Large intestine (tissue), 3 donors: ENCODE results near the gene TWSG1. TPM values are rescaled to one million over a fixed set of nuclear protein-coding genes. Genes with fewer than 3 reads are reported as not detected.
A peak's percentile ranks its signal among the peaks of the same experiment; 100 is the strongest.
"Not testable (repeated sequence)": the region's sequence is repeated elsewhere in the genome, so short reads cannot be mapped to it uniquely, and the experiment has no call there.

Experiments used
- DNase-seq, 2 donors: peaks; one replicate each; pipeline versions ENCODE4 v3.0.0 to v3.0.0-alpha.2; 2013
- H3K27ac ChIP-seq: one replicate; pipeline ENCODE4 v1.5.1; 2013; ENCODE audit warnings: low read length
- H3K27me3 ChIP-seq: 2 replicates; pipeline ENCODE4 v1.6.1; 2013; ENCODE audit warnings: low read length; ENCODE audit not compliant: control insufficient read depth, insufficient read depth
- H3K36me3 ChIP-seq: 2 replicates; pipeline ENCODE4 v1.6.1; 2013; ENCODE audit warnings: low read length; ENCODE audit not compliant: control insufficient read depth, insufficient read depth
- H3K4me1 ChIP-seq: one replicate; pipeline ENCODE4 v1.6.1; 2013; ENCODE audit warnings: low read length; ENCODE audit not compliant: control insufficient read depth, insufficient read depth
- H3K4me3 ChIP-seq: one replicate; pipeline ENCODE4 v1.5.1; 2013; ENCODE audit warnings: low read length
- H3K9me3 ChIP-seq: one replicate; pipeline ENCODE4 v1.6.1; 2013; ENCODE audit warnings: mild to moderate bottlenecking, low read depth, low read length, moderate library complexity; ENCODE audit not compliant: control insufficient read depth
- WGBS: methylation state at CpG from one replicate; pipeline ENCODE4 v1.1.5; 2013; ENCODE audit warnings: low lambda C conversion rate; ENCODE audit not compliant: insufficient coverage; 5-methylcytosine and 5-hydroxymethylcytosine counted together
- polyA plus RNA-seq: library from polyadenylated mRNA; unstranded; fragments of 120-200 nt; gene quantifications from one replicate; pipeline ENCODE4 v1.2.1, GENCODE V29; 2013

TWSG1 gene
- polyA plus RNA-seq, 1 donor: 28.9 TPM

GRCh38 chr18:9353596-9353995 is 19.0 kb downstream of the TWSG1 start:
- H3K36me3 ChIP-seq: no peaks in the 10 kb centered on the region
- H3K9me3 ChIP-seq: no peaks in the 10 kb centered on the region
- no peaks in the 10 kb centered on the region for H3K27me3 ChIP-seq
- no peak overlapping the region for H3K4me3 ChIP-seq
- H3K4me1 ChIP-seq: no peaks in the 10 kb centered on the region
- no CpG with 5 or more reads among the region's 2 CpGs for WGBS
- H3K27ac ChIP-seq: no peak overlapping the region
- no peak for DNase-seq

DNA sequence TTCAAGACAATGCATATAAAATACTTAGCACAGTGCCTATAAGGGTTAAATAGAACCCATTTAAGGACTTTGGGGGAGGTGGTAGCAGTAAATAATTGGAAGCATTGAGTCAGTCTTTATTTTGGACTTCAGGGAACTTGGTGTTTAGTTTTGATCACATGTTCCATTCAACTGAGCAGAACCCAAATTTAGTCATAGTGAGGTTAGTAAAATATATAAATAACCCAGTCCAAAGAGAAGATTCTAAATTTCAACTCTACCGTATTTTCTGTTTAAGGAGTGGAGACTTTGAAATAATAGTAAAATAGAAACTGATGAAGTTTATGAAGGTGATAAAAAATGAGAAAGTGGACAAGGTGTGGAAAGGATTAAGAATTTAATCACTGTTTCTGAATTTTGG is 19.7 kb downstream of the TWSG1 start:
- H3K9me3 ChIP-seq: no peaks in the 10 kb centered on the region
- no peaks in the 10 kb centered on the region for H3K4me1 ChIP-seq
- WGBS: 100% methylated on average over 1 of the region's 1 CpG
- no peak overlapping the region for H3K4me3 ChIP-seq
- no peaks in the 10 kb centered on the region for H3K36me3 ChIP-seq
- H3K27ac ChIP-seq: no peak overlapping the region
- no peak for DNase-seq
- no peaks in the 10 kb centered on the region for H3K27me3 ChIP-seq

DNA sequence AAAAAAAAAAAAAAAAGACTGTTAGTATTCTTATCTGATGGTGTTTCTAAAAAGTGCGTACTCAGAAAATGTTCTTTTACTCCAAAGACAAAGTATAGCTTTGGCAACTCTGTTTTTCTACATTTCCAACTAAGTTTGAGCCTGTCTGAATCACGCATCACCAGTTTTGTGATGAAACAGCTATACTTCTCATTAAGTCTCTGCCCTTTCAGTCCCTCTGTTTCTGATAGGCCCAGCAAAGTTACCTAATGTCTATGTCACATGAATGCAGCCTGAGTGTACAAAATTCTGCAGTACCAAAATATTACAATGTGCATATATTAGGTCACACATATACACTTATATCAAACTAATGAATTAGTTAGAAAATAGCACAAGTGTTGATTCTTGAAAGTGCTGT is 22.4 kb downstream of the TWSG1 start:
- no peaks in the 10 kb centered on the region for H3K27me3 ChIP-seq
- no peaks in the 10 kb centered on the region for H3K4me1 ChIP-seq
- no peaks in the 10 kb centered on the region for H3K9me3 ChIP-seq
- H3K27ac ChIP-seq: no peak overlapping the region
- WGBS: 100% methylated on average over 1 of the region's 2 CpGs
- H3K36me3 ChIP-seq: no peaks in the 10 kb centered on the region
- no peak for DNase-seq
- no peak overlapping the region for H3K4me3 ChIP-seq

DNA sequence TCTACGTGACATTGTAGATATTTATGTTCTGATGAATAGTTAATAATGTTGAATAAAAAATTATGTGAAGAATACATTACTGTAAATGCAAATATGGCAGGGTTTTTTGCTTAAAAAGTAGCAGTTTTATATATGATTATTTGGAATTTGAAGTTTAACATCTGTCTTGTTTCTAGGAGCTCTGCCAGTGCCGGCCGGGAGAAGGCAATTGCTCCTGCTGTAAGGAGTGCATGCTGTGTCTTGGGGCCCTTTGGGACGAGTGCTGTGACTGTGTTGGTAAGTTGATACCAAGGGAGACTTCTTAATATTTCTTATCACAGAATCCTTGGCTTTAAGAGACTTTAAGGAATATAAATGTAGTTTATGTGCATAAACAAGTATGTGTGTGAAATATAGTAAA is 25.2 kb downstream of the TWSG1 start:
- DNase-seq: no peak

DNA sequence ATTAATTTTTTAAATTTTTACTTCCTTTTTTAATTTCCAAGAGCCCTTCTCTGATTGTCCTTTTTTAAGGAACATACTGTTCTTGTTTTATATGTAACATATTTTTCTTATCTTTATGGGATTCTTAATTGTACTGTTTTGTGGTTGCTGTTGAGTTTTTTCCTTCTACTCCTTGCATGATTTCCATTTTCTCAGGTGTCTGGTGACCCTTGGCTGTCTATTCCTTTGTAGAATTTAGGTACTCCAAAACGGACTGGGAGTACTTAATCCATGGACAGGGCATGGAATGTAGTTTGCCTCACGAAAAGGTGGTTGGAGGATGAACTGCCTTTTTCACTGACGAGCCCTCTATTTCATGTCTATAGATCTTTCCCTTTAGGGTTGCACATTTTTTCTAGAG is 26.6 kb downstream of the TWSG1 start:
- Histone ChIP-seq H3K27ac (no peak overlapping the region), H3K9me3 (no peaks in the 10 kb centered on the region), H3K4me3 (no peak overlapping the region), H3K27me3 (no peaks in the 10 kb centered on the region), H3K4me1 (no peaks in the 10 kb centered on the region), H3K36me3 (no peaks in the 10 kb centered on the region)
- DNase-seq: no peak
- no CpG with 5 or more reads among the region's 3 CpGs for WGBS

More for the DNA sequence above, 25.2 kb downstream of the TWSG1 start:
- WGBS: 100% methylated on average over 1 of the region's 4 CpGs
- H3K9me3 ChIP-seq: no peaks in the 10 kb centered on the region
- no peaks in the 10 kb centered on the region for H3K27me3 ChIP-seq
- no peak overlapping the region for H3K27ac ChIP-seq
- H3K4me3 ChIP-seq: no peak overlapping the region
- no peaks in the 10 kb centered on the region for H3K36me3 ChIP-seq
- no peaks in the 10 kb centered on the region for H3K4me1 ChIP-seq

DNA sequence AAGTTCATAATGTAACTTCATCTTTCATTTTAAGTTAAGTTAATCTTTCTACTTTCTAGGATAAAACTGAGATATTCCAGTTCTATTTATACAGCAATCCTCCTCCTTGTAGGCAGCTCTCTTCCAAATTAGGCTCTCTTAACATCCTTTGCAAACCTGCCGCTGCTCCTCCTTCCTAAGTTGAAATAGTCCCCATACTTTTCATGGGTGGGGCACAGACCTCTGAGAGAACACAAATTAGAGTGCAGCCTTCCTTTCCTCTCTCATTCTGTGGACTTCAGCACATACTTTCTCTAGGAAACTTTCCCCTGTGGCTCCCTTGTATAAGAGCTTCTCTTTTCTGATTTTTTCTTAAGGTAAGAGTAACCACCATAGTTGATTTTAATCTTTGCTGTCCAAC is 28.3 kb downstream of the TWSG1 start:
- 50% methylated on average over 1 of the region's 1 CpG for WGBS
- no peak overlapping the region for H3K4me3 ChIP-seq
- no peaks in the 10 kb centered on the region for H3K9me3 ChIP-seq
- H3K36me3 ChIP-seq: peaks cover 3% of the 10 kb centered on the region
- no peak overlapping the region for H3K27ac ChIP-seq
- peak in 1 of 2 donors; percentile 8 for DNase-seq
- no peaks in the 10 kb centered on the region for H3K27me3 ChIP-seq
- H3K4me1 ChIP-seq: no peaks in the 10 kb centered on the region

- WGBS: no CpG with 5 or more reads among the region's 8 CpGs
- Histone ChIP-seq H3K36me3 (peaks cover 3% of the 10 kb centered on the region), H3K27ac (no peak overlapping the region), H3K4me1 (no peaks in the 10 kb centered on the region), H3K27me3 (no peaks in the 10 kb centered on the region), H3K9me3 (no peaks in the 10 kb centered on the region), H3K4me3 (no peak overlapping the region)
- no peak for DNase-seq
Observed at GRCh38 chr18:9364242-9364641, 29.7 kb downstream of the TWSG1 start.

DNA sequence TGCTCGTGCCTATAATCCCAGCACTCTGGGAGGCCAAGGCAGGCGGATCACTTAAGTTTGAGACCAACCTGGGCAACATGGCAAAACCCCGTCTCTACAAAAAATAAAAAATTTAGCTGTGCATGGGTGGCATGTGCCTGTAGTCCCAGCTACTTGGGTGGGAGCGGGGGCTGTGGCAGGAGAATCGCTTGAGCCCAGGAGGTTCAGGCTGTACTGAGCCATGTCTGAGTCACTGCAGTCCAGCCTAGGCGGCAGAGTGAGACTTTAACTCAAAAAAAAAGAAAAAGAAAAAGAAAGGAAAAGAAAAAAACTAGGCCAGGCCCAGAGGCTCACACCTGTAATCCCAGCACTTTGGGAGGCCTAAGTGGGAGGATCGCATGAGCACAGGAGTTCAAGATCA is 30.8 kb downstream of the TWSG1 start:
- Histone ChIP-seq H3K4me1 (no peaks in the 10 kb centered on the region), H3K36me3 (peaks cover 3% of the 10 kb centered on the region), H3K27me3 (no peaks in the 10 kb centered on the region), H3K4me3 (no peak overlapping the region), H3K9me3 (no peaks in the 10 kb centered on the region), H3K27ac (no peak overlapping the region)
- WGBS: 100% methylated on average over 1 of the region's 7 CpGs
- no peak for DNase-seq

- Histone ChIP-seq H3K27me3 (no peaks in the 10 kb centered on the region), H3K9me3 (no peaks in the 10 kb centered on the region), H3K4me1 (no peaks in the 10 kb centered on the region), H3K27ac (no peak overlapping the region), H3K4me3 (no peak overlapping the region), H3K36me3 (peaks cover 3% of the 10 kb centered on the region)
- WGBS: 75% methylated on average over 3 of the region's 6 CpGs
- DNase-seq: peak; percentile 21 to 38
Observed at GRCh38 chr18:9366126-9366714, 31.6 kb downstream of the TWSG1 start.

- H3K4me1 ChIP-seq, DNase-seq, H3K36me3 ChIP-seq, H3K27me3 ChIP-seq, H3K9me3 ChIP-seq, H3K27ac ChIP-seq, H3K4me3 ChIP-seq: not testable (repeated sequence)
- WGBS: no CpG with 5 or more reads among the region's 1 CpG
Observed at GRCh38 chr18:9373254-9373653, 38.7 kb downstream of the TWSG1 start.

DNA sequence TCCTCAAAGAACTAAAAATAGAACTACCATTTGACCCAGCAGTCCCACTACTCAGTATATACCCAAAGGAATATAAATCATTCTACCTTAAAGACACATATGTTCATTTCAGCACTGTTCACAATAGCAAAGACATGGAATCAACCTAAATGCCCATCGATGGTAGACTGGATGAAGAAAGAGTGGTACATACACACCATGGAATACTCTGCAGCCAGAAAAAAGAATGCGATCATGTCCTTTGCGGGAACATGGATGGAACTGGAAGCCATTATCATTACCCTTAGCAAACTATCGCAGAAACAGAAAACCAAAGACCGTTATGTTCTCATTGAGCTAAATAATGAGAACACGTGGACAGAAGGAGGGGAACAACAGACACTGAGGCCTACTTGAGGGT is 44.5 kb downstream of the TWSG1 start:
- no peak for DNase-seq
- no peaks in the 10 kb centered on the region for H3K4me1 ChIP-seq
- H3K27ac ChIP-seq: no peak overlapping the region
- no peak overlapping the region for H3K4me3 ChIP-seq
- H3K36me3 ChIP-seq: no peaks in the 10 kb centered on the region
- WGBS: 100% methylated on average over 1 of the region's 6 CpGs
- no peaks in the 10 kb centered on the region for H3K9me3 ChIP-seq
- no peaks in the 10 kb centered on the region for H3K27me3 ChIP-seq
